Measurements from ENCODE around the gene SERPINA5.

Gene SERPINA5

GRCh38 chr14:94561656-94562010 lies 19.6 kb upstream of the SERPINA5 start (continued):
- TF ChIP-seq TSHZ2 (CRISPR knock-in tag; IDR thresholded peaks at IDR 0.05) = no peak

GRCh38 chr14:94562022-94562421 lies 19.2 kb upstream of the SERPINA5 start:
- no peak for TF ChIP-seq ISL1 (CRISPR knock-in tag; IDR thresholded peaks at IDR 0.05)
- no peak for TF ChIP-seq BACH2 (CRISPR knock-in tag; IDR thresholded peaks at IDR 0.05; ENCODE audit: borderline replicate concordance)
- TF ChIP-seq ZNF565 (CRISPR knock-in tag; conservative IDR thresholded peaks at IDR 0.05; ENCODE audit: low read depth) = no peak
- TF ChIP-seq CREB5 (CRISPR knock-in tag; IDR thresholded peaks at IDR 0.05; ENCODE audit: low read depth) = no peak
- TF ChIP-seq POU6F1 (CRISPR knock-in tag; IDR thresholded peaks at IDR 0.05; ENCODE audit: borderline replicate concordance, low read depth) = no peak
- no peak for TF ChIP-seq ZFP3 (CRISPR knock-in tag; IDR thresholded peaks at IDR 0.05)
- TF ChIP-seq CSRNP3 (CRISPR knock-in tag; IDR thresholded peaks at IDR 0.05) = no peak
- TF ChIP-seq ZNF70 (CRISPR knock-in tag; IDR thresholded peaks at IDR 0.05) = no peak
- TF ChIP-seq ZC3H10 (CRISPR knock-in tag; IDR thresholded peaks at IDR 0.05) = no peak
- TF ChIP-seq SNAI2 (CRISPR knock-in tag; IDR thresholded peaks at IDR 0.05) = no peak
- TF ChIP-seq TOX (CRISPR knock-in tag; IDR thresholded peaks at IDR 0.05; ENCODE audit: borderline replicate concordance) = no peak
- no peak for TF ChIP-seq GLIS3 (CRISPR knock-in tag; IDR thresholded peaks at IDR 0.05)
- no peak for TF ChIP-seq PATZ1 (CRISPR knock-in tag; IDR thresholded peaks at IDR 0.05; ENCODE audit: borderline replicate concordance)
- no peak for ATAC-seq

GRCh38 chr14:94562941-94563883 lies 18.0 kb upstream of the SERPINA5 start:
- no peak for ATAC-seq
- no peak for TF ChIP-seq ZNF70 (CRISPR knock-in tag; IDR thresholded peaks at IDR 0.05)
- TF ChIP-seq SNAI2 (CRISPR knock-in tag; IDR thresholded peaks at IDR 0.05) = no peak
- TF ChIP-seq CREB5 (CRISPR knock-in tag; IDR thresholded peaks at IDR 0.05; ENCODE audit: low read depth) = no peak
- TF ChIP-seq ZFP3 (CRISPR knock-in tag; IDR thresholded peaks at IDR 0.05) = no peak
- TF ChIP-seq OSR1 (CRISPR knock-in tag; IDR thresholded peaks at IDR 0.05) = no peak
- TF ChIP-seq PPARA (CRISPR knock-in tag; IDR thresholded peaks at IDR 0.05; ENCODE audit: borderline replicate concordance) = no peak
